GM21786 (cell line): ENCODE data around the gene IGFBP5.

Source experiments
- ATAC-seq: cut with Tn5 transposase; IDR thresholded peaks from one replicate; pipeline ENCODE4 v1.9.1; 2021; ENCODE audit not compliant: unreplicated experiment

The IGFBP5 gene

GRCh38 chr2:216650626-216651257, 44.6 kb downstream of the IGFBP5 start:
- no peak for ATAC-seq

DNA sequence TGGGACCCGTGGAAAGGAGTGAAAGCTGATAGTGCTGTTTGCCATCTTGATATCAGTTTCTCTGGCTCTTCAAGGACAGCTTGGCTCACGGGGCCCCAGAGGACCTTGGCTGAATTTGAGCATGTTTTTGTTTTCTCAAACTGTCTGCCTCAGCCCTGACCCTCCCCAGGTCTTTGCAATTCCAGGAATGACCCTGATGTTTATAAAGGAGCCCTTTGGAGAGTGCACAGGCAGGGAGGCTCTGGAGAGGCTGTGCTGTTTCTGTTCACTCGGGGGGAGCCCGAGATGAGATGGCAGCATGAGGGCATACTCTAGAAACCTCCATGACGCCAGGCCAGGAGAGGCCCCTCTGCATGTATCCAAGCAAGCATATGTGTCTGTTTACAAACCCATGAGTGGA, 45.8 kb downstream of the IGFBP5 start:
- ATAC-seq, result no peak

- no peak for ATAC-seq
These were observed 47.2 kb downstream of the IGFBP5 start for GRCh38 chr2:216648105-216648504.

DNA sequence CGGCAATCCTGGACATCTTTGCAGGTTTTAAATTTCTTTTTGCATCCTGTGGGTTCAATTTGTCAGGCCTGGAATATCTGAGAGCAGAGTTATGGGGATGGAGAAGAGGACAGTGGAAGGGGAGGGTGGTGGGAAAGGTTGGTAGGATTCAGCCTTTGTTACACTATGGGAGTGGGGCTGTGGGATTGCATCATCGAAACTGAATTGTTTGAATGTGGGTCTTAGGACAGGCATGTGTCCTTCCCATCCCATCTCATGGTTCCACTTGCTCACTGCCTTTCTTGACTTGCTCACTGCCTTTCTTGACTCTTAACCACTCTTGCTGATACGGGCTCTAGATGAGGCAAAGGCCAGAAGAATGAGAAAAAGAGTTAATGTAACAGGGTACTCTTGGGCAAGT, 49.2 kb downstream of the IGFBP5 start:
- no peak for ATAC-seq

DNA sequence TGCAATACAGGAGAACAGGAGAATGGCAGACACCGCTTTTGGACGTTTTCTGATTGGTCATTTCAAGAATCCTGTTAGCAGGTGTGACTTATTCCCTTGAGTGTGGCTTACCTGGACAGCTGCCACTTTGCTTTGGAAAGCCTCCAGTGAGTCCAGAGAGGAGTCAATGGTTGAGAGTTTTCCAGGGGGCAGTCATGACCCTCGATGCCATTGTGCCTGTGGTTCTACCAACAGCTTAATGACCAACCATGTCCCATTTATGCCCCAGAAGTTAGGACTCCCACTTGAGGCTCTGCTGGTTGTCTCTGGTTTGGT, 49.8 kb downstream of the IGFBP5 start:
- ATAC-seq, result no peak

GRCh38 chr2:216644842-216645635, 50.3 kb downstream of the IGFBP5 start:
- ATAC-seq, result no peak

- ATAC-seq, result no peak
These were observed 51.2 kb downstream of the IGFBP5 start for GRCh38 chr2:216643986-216644659.

- ATAC-seq, result no peak
These were observed 57.9 kb downstream of the IGFBP5 start for GRCh38 chr2:216637472-216637871.

DNA sequence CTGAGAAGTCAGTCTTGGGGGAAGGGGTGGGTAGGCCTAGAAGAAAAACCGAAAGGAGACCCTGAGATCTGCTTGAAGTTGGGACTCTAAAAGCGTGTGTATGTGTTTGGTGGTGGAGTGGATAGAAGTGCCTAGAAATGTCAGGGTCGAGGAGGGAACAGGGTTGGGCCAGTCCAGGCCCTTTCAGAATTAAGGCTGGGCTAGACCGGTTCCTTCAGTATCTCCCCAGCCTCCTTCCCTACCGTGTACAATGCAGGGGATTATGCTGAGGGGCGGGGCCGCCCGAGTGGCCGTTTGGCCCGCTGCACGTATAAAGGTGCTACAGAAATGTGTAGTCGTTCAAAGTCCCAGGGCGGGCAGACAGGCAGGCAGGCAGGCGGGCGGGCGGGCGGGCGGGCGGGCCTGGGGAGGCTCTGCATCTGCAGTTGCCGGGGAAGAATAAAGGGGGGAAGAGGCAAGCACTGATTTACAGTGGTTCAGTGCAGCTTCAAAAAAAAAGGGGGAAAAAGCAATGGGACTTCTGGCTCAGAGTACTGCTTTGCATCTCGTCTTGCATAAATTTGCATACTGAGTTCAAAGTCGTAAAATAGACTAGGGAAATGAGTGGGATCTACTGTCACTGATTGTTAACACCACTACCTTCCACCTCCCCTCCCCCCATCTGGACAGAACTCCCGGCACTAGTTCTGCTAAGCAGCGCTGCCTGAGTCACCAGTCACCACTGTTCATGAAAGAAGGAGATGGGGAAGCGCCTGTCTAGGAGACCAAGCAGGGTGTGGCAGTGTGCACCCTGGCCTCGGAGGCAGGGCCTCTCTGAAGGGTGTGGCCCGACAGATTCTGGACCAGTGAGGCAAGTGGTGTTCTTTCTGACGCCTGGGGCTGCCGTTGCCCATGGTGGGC, 58.5 kb downstream of the IGFBP5 start:
- ATAC-seq, result no peak

- ATAC-seq, result no peak
These were observed 59.4 kb downstream of the IGFBP5 start for GRCh38 chr2:216635701-216636550.

DNA sequence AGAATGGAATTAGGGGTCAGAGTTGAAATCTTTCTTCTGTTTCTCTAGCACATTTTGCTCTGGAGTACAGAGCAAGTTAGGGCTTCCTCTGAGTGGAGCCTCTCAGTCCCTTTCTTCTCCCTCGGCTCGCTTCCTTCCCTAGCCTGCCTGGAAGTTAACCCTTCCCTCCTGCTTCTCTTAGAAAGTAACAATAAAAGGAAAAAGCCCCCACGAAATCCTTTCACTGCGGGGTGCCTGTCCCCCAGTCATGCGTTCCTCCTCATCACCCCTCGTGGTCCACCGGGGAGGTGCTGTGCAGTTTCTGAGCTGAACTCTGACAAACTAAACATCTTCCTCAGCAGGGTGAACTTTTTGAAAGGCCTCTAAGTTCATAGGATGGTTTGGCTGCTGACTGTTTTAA, 60.2 kb downstream of the IGFBP5 start:
- no peak for ATAC-seq

- ATAC-seq, result no peak
These were observed 60.8 kb downstream of the IGFBP5 start for GRCh38 chr2:216634370-216635148.

- ATAC-seq, result peak; percentile 14
These were observed 61.6 kb downstream of the IGFBP5 start for GRCh38 chr2:216633616-216634369.

DNA sequence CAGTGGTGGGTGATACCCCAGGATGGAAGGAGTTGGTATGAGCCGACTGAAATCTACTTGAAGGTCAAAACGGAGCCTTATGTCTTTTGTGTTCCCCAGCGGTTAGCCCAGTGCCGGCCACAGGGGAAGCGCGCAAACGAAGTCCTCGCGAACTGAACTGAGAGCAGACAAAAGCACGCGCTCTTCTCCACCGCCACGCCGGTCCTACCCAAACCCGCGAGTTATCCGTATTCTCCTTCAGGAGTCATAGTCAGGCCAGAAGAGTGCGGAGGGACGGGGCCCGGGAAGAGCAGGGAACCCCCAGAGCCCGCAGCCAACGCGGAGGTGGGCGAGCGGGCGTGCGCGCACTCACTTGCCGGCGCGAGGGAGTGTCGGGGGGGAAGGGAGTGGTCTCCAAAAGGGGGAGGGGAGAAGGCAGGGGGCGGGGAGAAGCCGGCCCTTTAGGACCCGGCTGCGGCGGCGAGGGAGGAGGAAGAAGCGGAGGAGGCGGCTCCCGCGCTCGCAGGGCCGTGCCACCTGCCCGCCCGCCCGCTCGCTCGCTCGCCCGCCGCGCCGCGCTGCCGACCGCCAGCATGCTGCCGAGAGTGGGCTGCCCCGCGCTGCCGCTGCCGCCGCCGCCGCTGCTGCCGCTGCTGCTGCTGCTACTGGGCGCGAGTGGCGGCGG, 62.3 kb downstream of the IGFBP5 start, which contains the start of gene IGFBP2:
IGFBP2 (plus strand) TSS at position 469 of the 664 bp plus-strand sequence; CDS start at position 573, 104 bp downstream.
- ATAC-seq, result peak; percentile 35

- ATAC-seq, result no peak
These were observed 62.9 kb downstream of the IGFBP5 start for GRCh38 chr2:216632346-216632951.

DNA sequence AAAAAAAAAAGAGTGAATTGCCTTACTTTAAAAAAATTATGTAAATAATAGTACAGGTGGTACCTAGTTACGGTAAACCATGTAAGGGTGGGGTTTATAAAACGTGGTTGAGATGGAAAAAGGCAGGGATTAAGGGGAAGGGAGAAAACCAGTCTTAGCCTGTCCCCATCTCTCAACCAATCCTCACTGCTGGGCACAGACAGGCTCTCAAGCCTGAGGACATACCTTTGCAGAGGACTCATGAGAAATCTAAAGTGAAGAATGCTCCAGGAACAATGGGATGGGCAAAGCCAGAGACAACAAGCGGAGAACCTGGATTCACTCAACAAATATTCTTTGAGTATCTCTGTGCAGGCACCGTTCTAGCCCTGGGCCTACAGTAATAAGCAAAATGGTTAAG, 65.6 kb downstream of the IGFBP5 start:
- ATAC-seq, result no peak

DNA sequence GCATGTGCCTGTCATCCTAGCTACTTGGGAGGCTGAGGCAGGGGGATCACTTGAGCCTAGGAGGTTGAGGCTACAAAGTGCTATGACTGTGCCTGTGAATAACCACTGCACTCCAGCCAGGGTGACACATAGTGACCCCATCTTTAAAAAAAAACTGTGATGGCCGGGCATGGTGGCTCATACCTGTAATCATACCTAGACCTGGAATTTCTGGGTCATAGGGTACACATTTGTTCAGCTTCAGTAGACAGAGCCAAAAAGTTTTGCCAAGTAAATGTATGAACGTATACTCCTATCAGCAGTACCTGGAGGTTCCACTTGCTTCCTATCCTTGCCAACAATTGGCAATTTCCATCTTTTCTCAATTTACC, 68.5 kb downstream of the IGFBP5 start:
- no peak for ATAC-seq
